ENCODE results near the gene DNAJA3. TPM values are rescaled to one million over a fixed set of nuclear protein-coding genes. Genes with fewer than 3 reads are reported as not detected.

DNAJA3 gene
- total RNA-seq, 2 experiments from 2014 or later: 74.6 to 75.0 TPM

DNA sequence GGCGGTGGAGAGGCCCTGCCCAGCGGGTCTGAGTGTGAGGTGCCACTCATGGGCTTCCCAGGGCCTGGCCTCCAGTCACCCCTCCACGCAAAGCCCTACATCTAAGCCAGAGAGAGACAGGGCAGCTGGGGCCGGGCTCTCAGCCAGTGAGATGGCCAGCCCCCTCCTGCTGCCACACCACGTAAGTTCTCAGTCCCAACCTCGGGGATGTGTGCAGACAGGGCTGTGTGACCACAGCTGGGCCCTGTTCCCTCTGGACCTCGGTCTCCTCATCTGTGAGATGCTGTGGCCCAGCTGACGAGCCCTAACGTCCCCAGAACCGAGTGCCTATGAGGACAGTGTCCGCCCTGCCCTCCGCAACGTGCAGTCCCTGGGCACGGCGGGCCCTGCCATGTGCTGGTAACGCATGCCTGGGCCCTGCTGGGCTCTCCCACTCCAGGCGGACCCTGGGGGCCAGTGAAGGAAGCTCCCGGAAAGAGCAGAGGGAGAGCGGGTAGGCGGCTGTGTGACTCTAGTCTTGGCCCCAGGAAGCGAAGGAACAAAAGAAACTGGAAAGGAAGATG is 42.8 kb upstream of the DNAJA3 start:
- ChIA-PET POLR2A (no interaction called here), CTCF (no interaction called here)
- DNase-seq: no peak
- no peaks in the 10 kb centered on the region for H3K9me3 Mint-ChIP-seq
- H3K27me3 Mint-ChIP-seq: no peaks in the 10 kb centered on the region
- H3K4me3 Mint-ChIP-seq: no peak overlapping the region
- peaks cover 2% of the 10 kb centered on the region for H3K4me1 Mint-ChIP-seq (ENCODE audit: low read depth)
- H3K36me3 Mint-ChIP-seq: peaks cover 2% of the 10 kb centered on the region
- H3K27ac Mint-ChIP-seq: no peak overlapping the region
- intact Hi-C loops (cut with micrococcal nuclease): no loop called here

GRCh38 chr16:4383591-4384444 is 41.9 kb upstream of the DNAJA3 start:
- no peak overlapping the region for H3K4me3 Mint-ChIP-seq
- peaks cover 2% of the 10 kb centered on the region for H3K36me3 Mint-ChIP-seq
- CTCF ChIA-PET: no interaction called here
- H3K27me3 Mint-ChIP-seq: no peaks in the 10 kb centered on the region
- H3K9me3 Mint-ChIP-seq: no peaks in the 10 kb centered on the region
- H3K27ac Mint-ChIP-seq: no peak overlapping the region
- H3K4me1 Mint-ChIP-seq (ENCODE audit: low read depth): peaks cover 2% of the 10 kb centered on the region
- intact Hi-C loops (cut with micrococcal nuclease): no loop called here
- POLR2A ChIA-PET: no interaction called here
- DNase-seq: no peak

DNA sequence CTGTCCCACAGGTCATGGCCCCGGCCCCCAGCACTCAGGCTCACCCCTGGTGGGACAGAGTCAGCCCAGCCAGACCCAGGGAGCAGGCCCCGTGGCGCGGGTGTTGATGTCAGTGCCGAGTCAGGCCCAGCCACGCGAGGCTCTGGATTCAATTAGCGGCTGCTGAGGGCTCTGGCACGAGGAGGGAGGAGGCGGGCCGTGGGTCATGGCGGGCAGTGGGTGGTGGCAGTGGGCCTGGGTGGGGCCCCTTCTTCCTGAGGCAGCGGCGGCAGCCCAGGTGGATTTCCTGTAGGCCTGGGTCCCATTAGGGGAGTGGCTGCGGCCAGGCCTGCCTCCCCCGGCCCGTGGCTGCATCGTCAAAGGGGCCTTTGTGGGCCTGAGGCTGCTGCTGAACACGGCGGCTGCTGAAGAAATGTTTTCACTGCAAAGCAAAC is 41.1 kb upstream of the DNAJA3 start:
- intact Hi-C loops (cut with micrococcal nuclease): no loop called here
- Mint-ChIP-seq H3K9me3 (no peaks in the 10 kb centered on the region), H3K27me3 (no peaks in the 10 kb centered on the region), H3K36me3 (peaks cover 2% of the 10 kb centered on the region), H3K4me1 (ENCODE audit: low read depth) (peaks cover 2% of the 10 kb centered on the region), H3K4me3 (no peak overlapping the region), H3K27ac (no peak overlapping the region)
- POLR2A ChIA-PET: no interaction called here
- no peak for DNase-seq
- CTCF ChIA-PET: no interaction called here

DNA sequence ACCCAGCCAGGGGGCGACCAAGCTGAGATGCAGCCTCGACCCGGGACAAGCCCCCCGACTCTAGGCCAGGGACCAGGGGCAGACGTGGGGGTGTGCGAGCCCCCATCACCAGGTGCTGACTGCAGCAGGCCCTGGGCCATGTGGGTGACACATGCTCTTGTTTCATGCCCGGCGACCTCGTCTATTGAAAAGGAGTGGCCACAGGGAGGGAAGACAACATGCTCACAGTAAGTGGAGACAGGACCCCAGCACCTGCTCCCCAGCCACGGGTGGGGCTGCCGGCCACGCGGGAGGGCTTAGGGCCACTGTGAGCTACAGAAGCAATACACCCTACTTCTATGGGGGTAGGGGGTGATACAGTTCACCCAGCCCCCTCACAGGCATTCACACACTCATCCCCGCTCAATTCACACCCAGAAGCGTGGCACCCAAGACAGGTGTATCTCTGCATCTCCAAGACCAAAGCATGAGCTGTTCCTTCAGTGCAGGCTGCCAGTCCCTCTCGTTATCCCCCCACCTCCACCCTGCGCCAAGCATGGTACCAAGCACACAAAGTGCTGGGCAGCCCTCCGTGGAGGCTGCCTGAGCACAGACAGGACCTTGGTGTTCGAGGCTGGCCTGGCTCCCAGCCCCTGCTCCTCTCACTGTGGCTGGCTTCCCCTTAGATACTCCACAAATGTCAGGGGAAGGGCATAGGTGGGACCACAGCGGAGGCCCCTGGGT is 40.4 kb upstream of the DNAJA3 start:
- ChIA-PET CTCF (interaction anchor here (0.9 kb wide), 1 partner anchor 17 kb away, joined by 6 read pairs; no protein-coding TSS in a partner anchor), POLR2A (no interaction called here)
- Mint-ChIP-seq H3K4me3 (no peak overlapping the region), H3K4me1 (ENCODE audit: low read depth) (peaks cover 2% of the 10 kb centered on the region), H3K27me3 (no peaks in the 10 kb centered on the region), H3K36me3 (peaks cover 7% of the 10 kb centered on the region), H3K9me3 (no peaks in the 10 kb centered on the region), H3K27ac (no peak overlapping the region)
- no peak for DNase-seq
- intact Hi-C loops (cut with micrococcal nuclease): no loop called here

GRCh38 chr16:4385789-4386450 is 39.7 kb upstream of the DNAJA3 start:
- Mint-ChIP-seq H3K9me3 (no peaks in the 10 kb centered on the region), H3K4me1 (ENCODE audit: low read depth) (peaks cover 2% of the 10 kb centered on the region), H3K27me3 (no peaks in the 10 kb centered on the region), H3K27ac (no peak overlapping the region), H3K4me3 (no peak overlapping the region), H3K36me3 (peaks cover 5% of the 10 kb centered on the region)
- intact Hi-C loops (cut with micrococcal nuclease): no loop called here
- ChIA-PET POLR2A (interaction anchor here (0.7 kb wide), 1 partner anchor 11 kb away, joined by 3 read pairs; no protein-coding TSS in a partner anchor), CTCF (interaction anchor here (0.9 kb wide), 1 partner anchor 17 kb away, joined by 6 read pairs; no protein-coding TSS in a partner anchor)
- no peak for DNase-seq

DNA sequence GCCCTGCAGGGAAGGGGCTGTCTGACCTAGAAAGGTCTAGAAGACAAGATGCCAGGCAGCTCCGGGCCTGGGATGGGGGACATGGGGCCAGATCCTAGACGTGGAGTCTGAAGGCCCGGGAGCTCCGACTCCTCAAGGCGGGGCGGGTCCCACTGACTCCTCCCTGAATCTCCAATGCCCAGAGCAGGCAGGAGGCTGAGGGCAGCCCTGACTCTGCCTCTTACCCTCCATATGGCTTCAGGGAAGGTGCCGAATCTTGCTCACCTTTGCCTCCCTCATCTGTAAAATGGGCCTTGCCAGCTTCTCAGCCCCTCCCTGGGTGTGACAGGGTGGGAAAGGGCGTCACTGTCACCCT is 39.2 kb upstream of the DNAJA3 start:
- no peaks in the 10 kb centered on the region for H3K27me3 Mint-ChIP-seq
- no peak for DNase-seq
- peaks cover 2% of the 10 kb centered on the region for H3K4me1 Mint-ChIP-seq (ENCODE audit: low read depth)
- no peak overlapping the region for H3K4me3 Mint-ChIP-seq
- no peaks in the 10 kb centered on the region for H3K9me3 Mint-ChIP-seq
- H3K27ac Mint-ChIP-seq: no peak overlapping the region
- CTCF ChIA-PET: no interaction called here
- POLR2A ChIA-PET: interaction anchor here (0.7 kb wide), 1 partner anchor 11 kb away, joined by 3 read pairs; no protein-coding TSS in a partner anchor
- intact Hi-C loops (cut with micrococcal nuclease): no loop called here
- peaks cover 5% of the 10 kb centered on the region for H3K36me3 Mint-ChIP-seq

- ChIA-PET CTCF (no interaction called here), POLR2A (no interaction called here)
- H3K27ac Mint-ChIP-seq: no peak overlapping the region
- H3K27me3 Mint-ChIP-seq: no peaks in the 10 kb centered on the region
- no peaks in the 10 kb centered on the region for H3K9me3 Mint-ChIP-seq
- DNase-seq: no peak
- intact Hi-C loops (cut with micrococcal nuclease): no loop called here
- peaks cover 5% of the 10 kb centered on the region for H3K36me3 Mint-ChIP-seq
- H3K4me1 Mint-ChIP-seq (ENCODE audit: low read depth): no peaks in the 10 kb centered on the region
- no peak overlapping the region for H3K4me3 Mint-ChIP-seq
These were observed 38.6 kb upstream of the DNAJA3 start for GRCh38 chr16:4386951-4387565.

DNA sequence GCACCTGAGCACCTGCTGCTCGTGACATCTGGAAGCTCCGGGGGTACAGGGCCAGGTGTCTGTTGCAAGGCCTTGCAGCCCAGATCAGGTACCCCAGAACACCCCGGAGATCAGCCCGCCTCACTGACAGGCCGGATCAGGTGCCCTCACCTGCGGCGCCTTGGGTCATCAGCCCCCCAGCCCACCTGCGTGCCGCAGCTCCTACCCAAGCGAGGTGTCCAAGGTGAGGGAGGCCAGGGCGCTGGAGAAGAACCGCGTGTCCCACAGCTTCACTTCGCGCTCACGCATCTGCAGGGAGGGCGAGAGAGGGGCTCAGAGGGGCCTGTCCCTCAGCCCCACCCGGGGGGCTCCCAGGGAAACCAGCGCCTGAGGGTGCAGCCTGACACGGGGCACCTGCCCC is 37.9 kb upstream of the DNAJA3 start:
- Mint-ChIP-seq H3K27ac (no peak overlapping the region), H3K4me3 (no peak overlapping the region), H3K4me1 (ENCODE audit: low read depth) (no peaks in the 10 kb centered on the region), H3K27me3 (no peaks in the 10 kb centered on the region), H3K36me3 (peaks cover 5% of the 10 kb centered on the region), H3K9me3 (no peaks in the 10 kb centered on the region)
- ChIA-PET POLR2A (no interaction called here), CTCF (no interaction called here)
- intact Hi-C loops (cut with micrococcal nuclease): no loop called here
- DNase-seq: no peak

GRCh38 chr16:4388271-4389021 is 37.2 kb upstream of the DNAJA3 start:
- DNase-seq: no peak
- Mint-ChIP-seq H3K36me3 (peaks cover 5% of the 10 kb centered on the region), H3K27ac (no peak overlapping the region), H3K4me1 (ENCODE audit: low read depth) (no peaks in the 10 kb centered on the region), H3K9me3 (no peaks in the 10 kb centered on the region), H3K27me3 (no peaks in the 10 kb centered on the region), H3K4me3 (no peak overlapping the region)
- ChIA-PET CTCF (interaction anchor here (3.2 kb wide), 1 partner anchor 15 kb away, joined by 15 read pairs; no protein-coding TSS in a partner anchor), POLR2A (no interaction called here)
- intact Hi-C loops (cut with micrococcal nuclease): no loop called here

- Mint-ChIP-seq H3K27me3 (no peaks in the 10 kb centered on the region), H3K9me3 (no peaks in the 10 kb centered on the region), H3K27ac (no peak overlapping the region), H3K36me3 (peaks cover 5% of the 10 kb centered on the region), H3K4me1 (ENCODE audit: low read depth) (no peaks in the 10 kb centered on the region), H3K4me3 (no peak overlapping the region)
- CTCF ChIA-PET: interaction anchor here (3.2 kb wide), 1 partner anchor 14 kb away, joined by 15 read pairs; no protein-coding TSS in a partner anchor
- intact Hi-C loops (cut with micrococcal nuclease): no loop called here
- POLR2A ChIA-PET: no interaction called here
- no peak for DNase-seq
These were observed 36.4 kb upstream of the DNAJA3 start for GRCh38 chr16:4389051-4389955.
